ENCODE results near the gene TMEM54.

TMEM54 gene

DNA sequence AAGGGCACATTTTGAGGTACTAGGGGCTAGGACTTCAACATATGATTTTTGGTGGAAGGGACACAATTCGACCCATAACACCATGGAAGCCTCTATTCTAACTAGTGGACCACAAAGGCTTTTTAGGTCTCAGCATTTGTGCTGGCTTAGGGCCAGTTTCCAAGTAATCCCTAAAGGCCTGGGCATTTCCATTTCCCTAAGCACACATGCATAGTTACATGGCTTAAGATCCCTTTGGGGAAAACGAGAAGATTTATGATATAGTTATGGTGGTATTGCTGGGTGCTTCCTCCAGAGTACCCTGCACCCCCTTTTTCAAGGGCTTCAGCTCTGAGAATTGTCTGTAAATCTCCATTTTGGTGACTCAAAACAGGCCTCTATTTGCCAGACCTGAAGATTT lies 28.2 kb upstream of the TMEM54 start:
- H3K36me3 Mint-ChIP-seq (ENCODE audit: insufficient read depth) = peaks cover 12% of the 10 kb centered on the region
- ATAC-seq (replicated peaks; ENCODE audit: extremely low read depth, poor library complexity, severe bottlenecking) (no peak), DNase-seq (ENCODE audit: low spot score in 2 of 2) (no peak)
- no peak overlapping the region for H3K27ac Mint-ChIP-seq (ENCODE audit: low read depth)
- H3K9me3 Mint-ChIP-seq = no peaks in the 10 kb centered on the region
- no peak overlapping the region for H3K4me3 Mint-ChIP-seq
- H3K27me3 Mint-ChIP-seq = peaks cover 23% of the 10 kb centered on the region
- H3K4me1 Mint-ChIP-seq = peaks cover 14% of the 10 kb centered on the region

DNA sequence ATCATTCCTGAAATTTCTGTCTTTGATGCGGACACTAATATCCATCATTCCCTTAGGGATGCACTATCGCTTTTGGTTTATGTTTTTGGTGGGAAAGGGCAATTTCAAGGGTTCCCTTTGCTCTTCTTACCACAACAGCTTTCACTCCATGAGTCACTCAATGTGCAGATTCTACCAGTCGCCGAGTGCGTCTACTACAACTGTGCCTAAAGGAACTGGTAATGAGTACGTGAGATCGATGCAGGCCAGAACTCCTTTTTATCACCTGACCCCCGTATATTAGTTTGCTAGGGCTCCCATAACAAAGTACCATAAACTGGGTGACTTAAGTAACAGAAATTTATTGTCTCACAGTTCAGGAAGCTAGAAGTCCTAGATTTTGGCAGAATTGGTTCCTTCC lies 27.5 kb upstream of the TMEM54 start:
- Mint-ChIP-seq H3K4me1 (peaks cover 15% of the 10 kb centered on the region), H3K27ac (ENCODE audit: low read depth) (no peak overlapping the region), H3K36me3 (ENCODE audit: insufficient read depth) (peaks cover 14% of the 10 kb centered on the region), H3K27me3 (peaks cover 30% of the 10 kb centered on the region), H3K9me3 (no peaks in the 10 kb centered on the region), H3K4me3 (no peak overlapping the region)
- ATAC-seq (replicated peaks; ENCODE audit: extremely low read depth, poor library complexity, severe bottlenecking) (no peak), DNase-seq (ENCODE audit: low spot score in 2 of 2) (no peak)

DNA sequence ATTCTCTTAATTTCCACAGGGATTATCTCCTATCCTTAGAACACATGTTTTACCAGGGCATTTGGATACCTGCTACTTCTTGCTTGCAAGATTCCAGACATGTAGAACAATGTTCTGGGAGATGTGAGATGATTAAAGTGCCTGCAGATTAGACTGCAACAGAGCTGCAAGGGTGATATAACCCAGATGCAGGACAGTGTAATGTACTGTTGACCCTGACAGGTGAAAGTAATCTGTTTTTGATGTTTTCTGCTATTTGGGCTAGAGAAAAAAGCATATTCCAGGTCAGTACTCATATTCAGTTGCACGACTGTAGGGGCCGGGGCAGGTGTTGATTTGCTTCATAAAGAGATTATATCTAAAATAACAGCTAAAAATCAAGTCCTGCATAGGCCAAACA lies 27.1 kb upstream of the TMEM54 start:
- H3K27ac Mint-ChIP-seq (ENCODE audit: low read depth) = no peak overlapping the region

DNA sequence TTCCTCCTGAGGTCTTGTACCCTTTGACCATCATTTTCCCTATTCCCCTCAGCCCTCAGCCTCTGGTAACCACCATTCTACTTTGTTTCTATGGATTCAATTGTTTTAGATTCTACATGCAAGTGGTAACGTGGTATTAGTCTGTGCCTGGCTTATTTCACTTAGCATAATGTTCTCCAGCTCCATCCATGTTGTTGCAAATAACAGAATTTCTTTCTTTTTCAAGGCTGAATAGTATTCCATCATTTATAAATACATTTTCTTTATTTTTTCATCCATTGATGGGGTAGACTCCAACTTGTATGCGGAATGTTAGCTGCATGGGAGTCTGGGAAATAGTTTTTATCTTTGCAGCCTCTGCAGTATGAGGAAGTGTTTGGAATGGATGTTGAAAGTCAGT lies 26.3 kb upstream of the TMEM54 start:
- H3K27me3 Mint-ChIP-seq = peaks cover 43% of the 10 kb centered on the region
- H3K4me1 Mint-ChIP-seq = peaks cover 15% of the 10 kb centered on the region
- no peak for ATAC-seq (replicated peaks; ENCODE audit: extremely low read depth, poor library complexity, severe bottlenecking)
- no peak overlapping the region for H3K4me3 Mint-ChIP-seq
- no peak for DNase-seq (ENCODE audit: low spot score in 2 of 2)
- no peaks in the 10 kb centered on the region for H3K9me3 Mint-ChIP-seq
- H3K27ac Mint-ChIP-seq (ENCODE audit: low read depth) = no peak overlapping the region
- peaks cover 9% of the 10 kb centered on the region for H3K36me3 Mint-ChIP-seq (ENCODE audit: insufficient read depth)

More for the DNA sequence above, 27.1 kb upstream of the TMEM54 start:
- no peak overlapping the region for H3K4me3 Mint-ChIP-seq
- H3K27me3 Mint-ChIP-seq = peaks cover 34% of the 10 kb centered on the region
- H3K4me1 Mint-ChIP-seq = peaks cover 15% of the 10 kb centered on the region
- H3K36me3 Mint-ChIP-seq (ENCODE audit: insufficient read depth) = peaks cover 12% of the 10 kb centered on the region
- ATAC-seq (replicated peaks; ENCODE audit: extremely low read depth, poor library complexity, severe bottlenecking) (no peak), DNase-seq (ENCODE audit: low spot score in 2 of 2) (no peak)
- H3K9me3 Mint-ChIP-seq = no peaks in the 10 kb centered on the region

DNA sequence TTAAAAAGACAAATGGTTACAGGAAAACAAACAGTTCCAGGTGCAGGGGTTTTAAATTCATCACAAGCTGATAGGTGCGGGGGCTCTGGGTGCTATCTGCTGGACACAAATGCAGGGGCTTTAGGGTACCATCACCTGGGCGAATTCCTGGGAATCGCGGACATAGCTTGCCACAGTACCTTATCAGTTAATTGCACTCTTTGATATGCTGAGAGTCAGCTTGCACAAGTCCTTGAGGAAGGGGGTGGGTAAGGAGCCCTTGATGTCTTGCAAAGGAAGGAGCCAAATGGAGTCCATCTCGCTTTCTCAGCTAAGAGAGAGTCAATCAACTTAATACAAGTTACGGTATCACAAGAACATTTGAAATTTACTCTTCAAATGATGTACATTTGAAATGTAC lies 25.4 kb upstream of the TMEM54 start:
- no peak overlapping the region for H3K4me3 Mint-ChIP-seq
- H3K27me3 Mint-ChIP-seq = peaks cover 51% of the 10 kb centered on the region
- H3K27ac Mint-ChIP-seq (ENCODE audit: low read depth) = no peak overlapping the region
- ATAC-seq (replicated peaks; ENCODE audit: extremely low read depth, poor library complexity, severe bottlenecking) (no peak), DNase-seq (ENCODE audit: low spot score in 2 of 2) (no peak)
- H3K36me3 Mint-ChIP-seq (ENCODE audit: insufficient read depth) = peaks cover 9% of the 10 kb centered on the region
- no peaks in the 10 kb centered on the region for H3K9me3 Mint-ChIP-seq
- peaks cover 15% of the 10 kb centered on the region for H3K4me1 Mint-ChIP-seq

DNA sequence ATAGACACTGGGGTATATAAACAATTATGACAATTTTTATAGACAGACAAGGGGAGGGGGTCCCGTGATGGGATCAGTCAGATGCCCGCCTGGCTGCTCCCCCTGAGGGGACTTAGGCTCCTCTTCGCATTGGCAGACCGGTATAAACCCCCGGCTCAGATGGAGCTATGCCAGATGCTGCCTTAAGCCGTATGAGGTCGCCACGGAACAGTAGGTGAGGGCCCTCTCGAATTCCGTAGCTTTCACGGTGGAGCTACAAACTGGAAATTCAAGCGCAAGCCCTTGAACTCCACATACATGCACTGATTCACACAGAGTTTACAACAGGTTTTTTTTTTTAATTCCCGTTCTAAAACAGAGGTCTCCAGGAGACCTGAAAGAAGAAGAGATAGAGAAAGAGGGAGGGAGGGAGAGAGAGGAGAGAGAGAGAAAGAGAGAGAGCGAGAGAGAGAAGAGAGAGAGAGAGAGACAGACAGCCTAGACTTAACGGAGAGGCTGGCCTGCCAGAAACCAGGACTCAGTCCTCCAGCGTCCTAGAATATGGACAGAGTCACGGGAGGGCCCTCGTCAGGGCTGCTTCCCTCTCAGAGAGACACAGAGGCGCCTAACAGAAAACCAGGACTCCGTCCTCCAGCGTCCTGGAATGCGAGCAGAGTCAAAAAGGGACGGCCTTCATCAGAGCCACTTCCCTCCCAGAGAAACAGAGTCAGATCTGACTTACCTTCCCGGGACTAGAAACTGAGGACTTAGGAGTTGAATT lies 24.4 kb upstream of the TMEM54 start:
- Mint-ChIP-seq H3K4me3 (no peak overlapping the region), H3K9me3 (no peaks in the 10 kb centered on the region), H3K27me3 (peaks cover 61% of the 10 kb centered on the region)

DNA sequence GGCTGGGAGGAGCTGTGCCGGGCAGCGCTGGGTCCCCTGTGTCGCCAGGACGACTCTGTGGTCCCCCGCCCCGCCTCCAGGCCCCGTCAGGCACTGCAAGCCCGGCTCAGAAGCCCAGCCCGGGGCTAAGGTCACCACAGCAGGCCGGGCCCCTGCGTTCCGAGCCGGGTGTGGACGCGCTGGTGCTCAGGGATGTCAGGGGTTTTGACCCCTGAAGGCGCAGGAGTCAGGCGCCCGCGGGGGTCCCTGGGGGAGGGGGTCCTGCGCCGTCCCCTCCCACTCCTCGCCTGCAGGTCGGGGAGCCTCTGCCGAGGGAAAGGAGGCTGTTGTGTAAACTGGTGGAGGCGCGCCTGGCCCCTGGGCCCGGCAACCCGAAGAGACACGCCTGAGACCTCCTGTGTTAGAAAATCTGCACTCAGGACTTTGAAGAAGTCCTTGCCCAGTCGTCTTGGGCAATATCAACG lies 23.7 kb upstream of the TMEM54 start:
- DNase-seq (ENCODE audit: low spot score in 2 of 2) = no peak
- H3K27ac Mint-ChIP-seq (ENCODE audit: low read depth) = no peak overlapping the region
- H3K36me3 Mint-ChIP-seq (ENCODE audit: insufficient read depth) = peaks cover 6% of the 10 kb centered on the region
- peaks cover 68% of the 10 kb centered on the region for H3K27me3 Mint-ChIP-seq
- H3K4me1 Mint-ChIP-seq = peaks cover 18% of the 10 kb centered on the region
- no peaks in the 10 kb centered on the region for H3K9me3 Mint-ChIP-seq
- ATAC-seq (replicated peaks; ENCODE audit: extremely low read depth, poor library complexity, severe bottlenecking) = no peak
- H3K4me3 Mint-ChIP-seq = no peak overlapping the region

More for the DNA sequence above, 24.4 kb upstream of the TMEM54 start:
- H3K4me1 Mint-ChIP-seq = peaks cover 15% of the 10 kb centered on the region
- H3K27ac Mint-ChIP-seq (ENCODE audit: low read depth) = no peak overlapping the region
- peak; percentile 36 for ATAC-seq (replicated peaks; ENCODE audit: extremely low read depth, poor library complexity, severe bottlenecking)
- no peak for DNase-seq (ENCODE audit: low spot score in 2 of 2)
- H3K36me3 Mint-ChIP-seq (ENCODE audit: insufficient read depth) = peaks cover 6% of the 10 kb centered on the region

DNA sequence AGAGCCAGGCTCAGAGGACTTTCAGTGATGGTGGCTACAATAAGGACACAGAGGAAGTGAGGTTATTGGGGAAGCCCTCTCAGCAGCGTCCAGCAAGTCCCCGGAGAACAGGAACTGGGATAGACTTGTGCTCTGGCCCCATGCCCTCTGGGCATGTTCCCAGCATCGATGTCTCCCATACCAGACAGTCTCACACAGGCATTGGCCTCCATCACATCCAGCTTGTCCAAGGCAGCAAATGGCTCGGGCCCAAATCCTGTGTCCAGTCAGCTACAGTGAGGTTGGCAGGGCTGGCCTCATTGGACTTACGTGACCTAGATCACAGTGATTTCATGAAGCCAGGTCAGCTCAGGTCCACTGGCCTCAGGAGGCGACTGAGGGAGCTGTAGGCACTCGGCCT lies 19.6 kb upstream of the TMEM54 start:
- DNase-seq (ENCODE audit: low spot score in 2 of 2) = no peak
- no peaks in the 10 kb centered on the region for H3K9me3 Mint-ChIP-seq
- H3K4me1 Mint-ChIP-seq = peaks cover 27% of the 10 kb centered on the region
- ATAC-seq (replicated peaks; ENCODE audit: extremely low read depth, poor library complexity, severe bottlenecking) = no peak
- no peak overlapping the region for H3K4me3 Mint-ChIP-seq
- H3K36me3 Mint-ChIP-seq (ENCODE audit: insufficient read depth) = peaks cover 6% of the 10 kb centered on the region
- H3K27me3 Mint-ChIP-seq = peaks cover 89% of the 10 kb centered on the region
- H3K27ac Mint-ChIP-seq (ENCODE audit: low read depth) = no peak overlapping the region

DNA sequence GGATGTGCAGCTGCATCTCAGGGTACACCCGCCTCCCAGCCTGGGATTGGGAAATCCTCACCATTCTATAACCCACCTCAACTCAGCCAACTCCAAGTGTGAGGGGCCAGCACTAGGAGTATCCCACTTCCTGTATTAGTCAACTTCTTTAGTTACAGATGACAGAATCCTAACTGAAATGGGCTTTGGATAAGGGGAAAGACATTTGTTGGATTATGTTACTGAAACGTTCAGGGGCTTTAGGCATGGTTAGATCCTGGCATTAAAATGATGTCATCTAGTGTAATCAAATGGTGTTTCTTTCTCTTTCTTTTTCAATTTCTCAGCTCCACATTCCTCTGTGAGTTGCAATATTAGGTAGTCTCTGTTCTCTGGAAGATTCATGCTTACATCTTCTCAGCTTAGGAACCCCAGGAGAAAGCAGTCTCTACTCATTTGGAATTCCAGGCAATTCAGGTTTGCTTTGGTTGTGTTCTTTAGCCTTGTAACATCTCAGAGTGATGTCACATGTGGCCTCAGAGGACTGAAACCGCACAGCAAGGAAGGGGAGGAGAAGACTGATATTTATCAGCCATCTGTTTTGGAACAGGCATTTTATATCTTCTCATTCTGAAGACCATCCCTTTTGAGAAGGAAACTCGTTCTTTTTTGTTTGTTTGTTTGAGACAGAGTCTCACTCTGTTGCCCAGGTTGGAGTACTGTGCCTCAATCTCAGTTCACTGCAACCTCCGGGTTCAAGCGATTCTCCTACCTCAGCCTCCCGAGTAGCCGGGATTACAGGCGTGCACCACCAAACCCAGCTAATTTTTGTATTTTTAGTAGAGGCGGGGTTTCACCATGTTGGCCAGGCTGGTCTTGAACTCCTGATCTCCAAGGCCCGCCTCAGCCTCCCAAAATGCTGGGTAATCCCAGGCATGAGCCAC lies 18.9 kb upstream of the TMEM54 start:
- no peak overlapping the region for H3K4me3 Mint-ChIP-seq
- no peak overlapping the region for H3K27ac Mint-ChIP-seq (ENCODE audit: low read depth)
- H3K27me3 Mint-ChIP-seq = peaks cover 89% of the 10 kb centered on the region
- H3K4me1 Mint-ChIP-seq = peaks cover 19% of the 10 kb centered on the region
- ATAC-seq (replicated peaks; ENCODE audit: extremely low read depth, poor library complexity, severe bottlenecking) = no peak
- no peaks in the 10 kb centered on the region for H3K9me3 Mint-ChIP-seq
- H3K36me3 Mint-ChIP-seq (ENCODE audit: insufficient read depth) = peaks cover 2% of the 10 kb centered on the region
- no peak for DNase-seq (ENCODE audit: low spot score in 2 of 2)

DNA sequence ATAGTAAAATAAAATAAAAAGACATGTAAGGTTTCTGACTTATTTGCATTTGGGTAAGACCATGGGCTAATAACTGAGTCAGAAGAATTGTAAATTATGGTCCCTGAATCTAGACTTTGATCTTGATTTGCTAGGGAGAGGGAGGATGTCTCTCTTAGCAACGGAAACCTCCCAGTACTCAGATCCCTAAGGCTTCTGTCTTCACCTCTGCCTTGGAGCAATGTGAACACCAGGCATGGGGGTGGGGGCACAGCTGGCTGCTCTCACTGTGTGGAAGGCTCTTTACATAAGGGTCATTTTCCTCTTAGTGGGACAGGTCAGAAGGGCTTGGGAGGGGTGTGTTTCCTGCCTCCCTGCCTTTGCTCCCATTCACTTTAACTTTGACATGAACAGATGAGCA lies 17.0 kb upstream of the TMEM54 start:
- Mint-ChIP-seq H3K36me3 (ENCODE audit: insufficient read depth) (no peaks in the 10 kb centered on the region), H3K27me3 (peaks cover 74% of the 10 kb centered on the region), H3K27ac (ENCODE audit: low read depth) (no peak overlapping the region), H3K4me3 (no peak overlapping the region), H3K4me1 (peaks cover 12% of the 10 kb centered on the region), H3K9me3 (no peaks in the 10 kb centered on the region)
- ATAC-seq (replicated peaks; ENCODE audit: extremely low read depth, poor library complexity, severe bottlenecking) = no peak
- DNase-seq (ENCODE audit: low spot score in 2 of 2) = no peak

DNA sequence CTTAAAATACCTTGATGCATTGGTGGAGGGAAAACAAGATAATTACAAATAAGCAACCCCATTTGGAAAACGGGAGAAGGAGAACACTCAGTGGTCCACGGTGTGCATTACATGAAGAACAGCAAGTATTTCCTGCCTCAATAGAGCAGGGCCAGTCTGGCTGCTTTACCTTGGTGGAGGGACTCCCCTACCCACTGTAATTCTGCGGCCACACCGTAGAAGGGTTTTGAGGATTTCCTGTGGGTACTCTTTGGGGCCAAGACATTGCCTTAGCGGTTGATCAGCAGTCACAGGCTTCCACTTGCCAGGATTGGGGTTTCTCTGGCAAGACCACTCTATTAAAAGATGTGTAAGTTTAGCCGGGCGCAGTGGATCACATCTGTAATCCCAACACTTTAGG lies 16.3 kb upstream of the TMEM54 start:
- H3K36me3 Mint-ChIP-seq (ENCODE audit: insufficient read depth) = no peaks in the 10 kb centered on the region

DNA sequence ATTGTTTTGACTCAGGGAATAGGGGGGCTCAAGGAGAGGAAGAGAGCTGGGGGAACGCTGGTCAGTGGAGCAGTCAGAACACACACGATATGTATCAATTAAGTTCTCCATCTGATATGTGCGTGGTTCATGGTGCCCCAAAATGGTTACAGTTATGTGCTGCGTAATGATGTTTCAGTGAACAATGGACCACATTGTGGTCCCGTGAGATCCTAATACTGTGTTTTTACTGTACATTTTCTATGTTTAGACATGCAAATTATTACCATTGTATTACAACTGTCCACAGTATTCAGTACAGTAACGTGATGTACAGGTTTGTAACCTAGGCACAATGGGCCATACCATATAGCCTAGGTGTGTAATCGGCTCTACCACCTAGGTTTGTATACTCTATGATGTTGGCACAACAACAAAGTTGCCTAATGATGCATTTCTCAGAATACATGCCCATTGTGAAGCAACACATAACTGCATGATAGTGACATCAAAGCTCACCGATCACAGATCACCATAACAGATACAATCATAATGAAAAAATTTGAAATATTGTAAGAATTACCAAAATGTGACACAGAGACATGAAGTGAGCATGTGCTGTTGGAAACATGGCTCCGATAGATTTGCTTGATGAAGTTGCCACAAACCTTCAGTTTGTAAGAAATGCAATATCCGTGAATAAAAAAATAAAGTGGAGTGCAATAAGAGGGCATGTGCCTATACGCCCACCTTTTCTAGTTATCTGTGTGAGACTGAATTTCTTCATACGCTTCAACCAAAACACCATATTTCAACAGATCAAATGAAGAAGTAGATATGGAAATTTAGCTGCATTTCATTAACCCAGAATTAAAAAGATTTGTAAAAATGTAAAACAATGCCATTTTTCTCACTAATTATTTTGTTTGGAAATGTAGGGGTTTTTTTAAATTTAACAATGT lies 14.8 kb upstream of the TMEM54 start:
- no peak for ATAC-seq (replicated peaks; ENCODE audit: extremely low read depth, poor library complexity, severe bottlenecking)
- DNase-seq (ENCODE audit: low spot score in 2 of 2) = no peak
- Mint-ChIP-seq H3K27ac (ENCODE audit: low read depth) (no peak overlapping the region), H3K36me3 (ENCODE audit: insufficient read depth) (no peaks in the 10 kb centered on the region), H3K4me1 (peaks cover 12% of the 10 kb centered on the region), H3K4me3 (no peak overlapping the region), H3K9me3 (no peaks in the 10 kb centered on the region), H3K27me3 (peaks cover 53% of the 10 kb centered on the region)

More for the DNA sequence above, 16.3 kb upstream of the TMEM54 start:
- DNase-seq (ENCODE audit: low spot score in 2 of 2) (no peak), ATAC-seq (replicated peaks; ENCODE audit: extremely low read depth, poor library complexity, severe bottlenecking) (no peak)
- no peak overlapping the region for H3K4me3 Mint-ChIP-seq
- H3K27me3 Mint-ChIP-seq = peaks cover 68% of the 10 kb centered on the region
- peaks cover 12% of the 10 kb centered on the region for H3K4me1 Mint-ChIP-seq
- no peak overlapping the region for H3K27ac Mint-ChIP-seq (ENCODE audit: low read depth)
- no peaks in the 10 kb centered on the region for H3K9me3 Mint-ChIP-seq
